ENCODE results near the gene MINDY4B. TPM values are rescaled to one million over a fixed set of nuclear protein-coding genes. Genes with fewer than 3 reads are reported as not detected.

The MINDY4B gene
- total and polyA plus RNA-seq, 10 of the 15 experiments (the other 5 are each of a cell fraction or from before 2014, with no cell fraction given): not detected

- BruUV-seq (replicated peaks): no TSS peak
Measured at GRCh38 chr3:150901793-150902192, 3.4 kb downstream of the MINDY4B start.

More at GRCh38 chr3:150901793-150902192, 3.4 kb downstream of the MINDY4B start:
- POLR2A ChIA-PET: no interaction called here
- RAD21 ChIA-PET (ENCODE audit: unreplicated experiment): no interaction called here
- in situ Hi-C loops (cut with MboI) (no loop called here), intact Hi-C loops (cut with micrococcal nuclease; ENCODE audit: unreplicated experiment) (no loop called here)
- Histone ChIP-seq H3K9ac (ENCODE audit: control insufficient read depth, insufficient read depth, low read length) (no peak overlapping the region), H3K9me3 (replicated peaks; ENCODE audit: control insufficient read depth, insufficient read depth, low read length) (no peaks in the 10 kb centered on the region), H3K36me3 (ENCODE audit: control insufficient read depth in 2 of 2, insufficient read depth in 2 of 2, low read length in 1 of 2) (no peaks in the 10 kb centered on the region), H3K4me2 (ENCODE audit: control insufficient read depth, insufficient read depth) (no peak overlapping the region), H3K79me2 (ENCODE audit: control insufficient read depth, insufficient read depth, low read length) (no peaks in the 10 kb centered on the region), H3K4me3 (no peak overlapping the region), H4K20me1 (ENCODE audit: control insufficient read depth, insufficient read depth) (no peaks in the 10 kb centered on the region), H2AFZ (ENCODE audit: control insufficient read depth, low read depth, low read length) (no peak overlapping the region), H3K4me1 (ENCODE audit: control insufficient read depth, insufficient read depth, low read length) (no peaks in the 10 kb centered on the region), H3K27me3 (replicated peaks in 1 of 2; ENCODE audit: control insufficient read depth in 2 of 2, insufficient read depth in 2 of 2, low read length in 1 of 2) (peaks cover 0 to 2% of the 10 kb centered on the region in 2 experiments; a peak in 2 of 4 replicates), H3K27ac (ENCODE audit: control insufficient read depth, insufficient read depth) (no peak overlapping the region)
- SMC1A ChIA-PET (ENCODE audit: uncharacterized antibody, unreplicated experiment): interaction anchor here (1.1 kb wide), 1 partner anchor 12 kb away, joined by 4 read pairs; no protein-coding TSS in a partner anchor
- FAIRE-seq: no peak
- CTCF ChIA-PET: no interaction called here
- ATAC-seq: no peak
- TF ChIP-seq IKZF2 (IDR thresholded peaks at IDR 0.05) (no peak), SREBF1 (IDR thresholded peaks at IDR 0.05; ENCODE audit: low read length) (no peak), SUZ12 (IDR thresholded peaks at IDR 0.05; ENCODE audit: unreplicated experiment) (no peak), NFYA (IDR thresholded peaks at IDR 0.05; ENCODE audit: borderline replicate concordance, low read depth, low read length) (no peak), POU2F2 (IDR thresholded peaks at IDR 0.05; ENCODE audit: borderline replicate concordance, low read depth, low read length) (no peak), USF1 (IDR thresholded peaks at IDR 0.05; ENCODE audit: borderline replicate concordance, extremely low read length, insufficient read depth, low read depth, low read length) (no peak), SP1 (IDR thresholded peaks at IDR 0.05; ENCODE audit: low read depth, low read length) (no peak), POLR2AphosphoS5 (IDR thresholded peaks at IDR 0.05; ENCODE audit: low read length) (no peak), CBFB (IDR thresholded peaks at IDR 0.05; ENCODE audit: low read depth) (no peak), ZNF207 (IDR thresholded peaks at IDR 0.05; ENCODE audit: borderline replicate concordance) (no peak), CHD1 (IDR thresholded peaks at IDR 0.05; ENCODE audit: low read depth, low read length) (no peak), JUND (IDR thresholded peaks at IDR 0.05; ENCODE audit: low read depth, low read length) (no peak), SIN3A (IDR thresholded peaks at IDR 0.05; ENCODE audit: low read depth, low read length) (no peak), ATF7 (IDR thresholded peaks at IDR 0.05; ENCODE audit: low read depth) (no peak), FOXM1 (IDR thresholded peaks at IDR 0.05; ENCODE audit: low read depth, low read length) (no peak), RELB (IDR thresholded peaks at IDR 0.05; ENCODE audit: low read depth) (no peak), WRNIP1 (IDR thresholded peaks at IDR 0.05; ENCODE audit: borderline replicate concordance, low read depth, low read length) (no peak)
- TF ChIP-seq, protein P1, sequence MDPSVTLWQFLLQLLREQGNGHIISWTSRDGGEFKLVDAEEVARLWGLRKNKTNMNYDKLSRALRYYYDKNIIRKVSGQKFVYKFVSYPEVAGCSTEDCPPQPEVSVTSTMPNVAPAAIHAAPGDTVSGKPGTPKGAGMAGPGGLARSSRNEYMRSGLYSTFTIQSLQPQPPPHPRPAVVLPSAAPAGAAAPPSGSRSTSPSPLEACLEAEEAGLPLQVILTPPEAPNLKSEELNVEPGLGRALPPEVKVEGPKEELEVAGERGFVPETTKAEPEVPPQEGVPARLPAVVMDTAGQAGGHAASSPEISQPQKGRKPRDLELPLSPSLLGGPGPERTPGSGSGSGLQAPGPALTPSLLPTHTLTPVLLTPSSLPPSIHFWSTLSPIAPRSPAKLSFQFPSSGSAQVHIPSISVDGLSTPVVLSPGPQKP (IDR thresholded peaks at IDR 0.05; ENCODE audit: low read depth, low read length): no peak
- no peak for DNase-seq (ENCODE audit: low read depth, low spot score)
- 53% methylated on average over 10 of the region's 10 CpGs for WGBS (ENCODE audit: insufficient coverage, insufficient replicate concordance, low lambda C conversion rate, missing lambda C conversion rate)

Measured in GM12878 (cell line).